AG04450 (cell line): ENCODE measurements around the gene ZNF668. TPM values are rescaled to one million over a fixed set of nuclear protein-coding genes. Genes with fewer than 3 reads are reported as not detected.

Experiments
- CTCF ChIA-PET: fragments of 300-600, 350-600 bp; formaldehyde crosslinking; extraction: SDS; loops from one replicate; lab custom pipeline; 2022; ENCODE audit warnings: antibody characterized with exemption, inconsistent platforms; lab: Charles Lee
- POLR2A ChIA-PET: fragments of 350-600 bp; formaldehyde crosslinking; extraction: SDS; loops from one replicate; lab custom pipeline; 2021; ENCODE audit warnings: antibody characterized with exemption, inconsistent platforms; lab: Yijun Ruan, JAX
- DNase-seq: peaks from one replicate; pipeline ENCODE4 v3.0.0-alpha.2; 2011; ENCODE audit warnings: low read depth, low spot score
- H3K27ac ChIP-seq: one replicate; pipeline ENCODE4 v1.5.1; 2012; ENCODE audit warnings: low read depth, low read length, control low read depth
- H3K27me3 ChIP-seq: one replicate; pipeline ENCODE4 v1.6.0; 2012; ENCODE audit warnings: low read length; ENCODE audit not compliant: control insufficient read depth, insufficient read depth
- H3K4me3 ChIP-seq: 2 replicates; pipeline ENCODE4 v1.5.1; 2011; ENCODE audit warnings: mild to moderate bottlenecking, low read depth, low read length, control low read depth
- H3K9me3 ChIP-seq: 2 replicates; pipeline ENCODE4 v1.5.1; 2012; ENCODE audit warnings: low read length; ENCODE audit not compliant: control insufficient read depth, insufficient read depth
- CTCF ChIP-seq: IDR thresholded peaks from 2 replicates; pipeline ENCODE4 v1.5.1; 2011; ENCODE audit warnings: low read depth, low read length, control low read depth, inconsistent platforms
- polyA plus RNA-seq: library from polyadenylated mRNA; depleted of rRNA; stranded (reverse); fragments of >200 nt; gene quantifications from 2 replicates; pipeline ENCODE4 v1.2.3, GENCODE V29; 2011

The ZNF668 gene
- polyA plus RNA-seq, 1 experiment: 5.9 TPM

DNA sequence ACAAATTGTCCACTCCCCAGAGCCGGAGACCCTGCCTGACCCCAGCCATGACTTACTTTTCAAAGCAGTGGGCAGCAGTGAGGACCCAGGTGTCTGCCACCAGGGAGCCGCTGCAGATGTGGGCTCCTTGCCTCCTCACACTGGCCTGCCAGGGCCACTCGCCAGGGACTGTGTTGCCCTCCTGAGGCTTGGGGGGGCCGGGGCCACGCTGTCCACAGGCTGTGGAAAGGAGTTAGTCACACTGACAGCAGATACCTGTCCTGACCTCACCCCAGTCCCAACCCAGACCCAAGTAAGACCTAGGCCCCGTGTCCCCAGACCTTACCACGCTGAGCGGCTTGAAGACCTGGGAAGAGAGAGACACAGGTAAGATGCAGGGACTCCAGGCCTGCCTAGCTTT is 13.4 kb upstream of the ZNF668 start:
- CTCF ChIA-PET: no interaction called here
- no peak for DNase-seq

DNA sequence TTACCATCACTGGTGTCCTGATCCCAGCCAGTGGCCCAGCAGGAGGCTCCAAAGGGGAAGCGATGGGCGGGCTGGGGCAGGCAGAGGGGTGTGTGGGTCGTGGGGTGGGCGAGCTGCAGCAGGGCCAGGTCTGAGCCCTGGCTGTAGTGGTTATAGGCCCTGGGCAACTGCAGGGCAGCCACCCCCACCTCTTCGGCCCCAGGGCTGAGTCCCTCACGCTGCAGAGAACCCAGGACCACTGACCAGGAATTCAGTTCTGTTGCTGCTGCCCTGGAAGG is 12.5 kb upstream of the ZNF668 start:
- no peak overlapping the region for H3K4me3 ChIP-seq
- no peak overlapping the region for H3K27ac ChIP-seq
- H3K27me3 ChIP-seq: no peaks in the 10 kb centered on the region
- H3K9me3 ChIP-seq: no peaks in the 10 kb centered on the region; the same call in 1 of the 2 replicates
- no peak for TF ChIP-seq CTCF
- no peak for DNase-seq
- CTCF ChIA-PET: no interaction called here
- POLR2A ChIA-PET: interaction anchor here (1.0 kb wide), 1 partner anchor 12 kb away, joined by 3 read pairs; the partner anchor contains the start of genes ZNF646 and ZNF668

More for the DNA sequence above, 13.4 kb upstream of the ZNF668 start:
- no peaks in the 10 kb centered on the region; the same call in 1 of the 2 replicates for H3K9me3 ChIP-seq
- POLR2A ChIA-PET: no interaction called here
- H3K4me3 ChIP-seq: no peak overlapping the region
- H3K27ac ChIP-seq: no peak overlapping the region
- no peak for TF ChIP-seq CTCF
- H3K27me3 ChIP-seq: no peaks in the 10 kb centered on the region

- ChIA-PET POLR2A (interaction anchor here (1.0 kb wide), 1 partner anchor 12 kb away, joined by 3 read pairs; the partner anchor contains the start of genes ZNF646 and ZNF668), CTCF (no interaction called here)
- Histone ChIP-seq H3K9me3 (no peaks in the 10 kb centered on the region; the same call in 1 of the 2 replicates), H3K27ac (no peak overlapping the region), H3K27me3 (no peaks in the 10 kb centered on the region), H3K4me3 (no peak overlapping the region)
- TF ChIP-seq CTCF: no peak
- no peak for DNase-seq
Observed at GRCh38 chr16:31085873-31086628, 12.0 kb upstream of the ZNF668 start.

DNA sequence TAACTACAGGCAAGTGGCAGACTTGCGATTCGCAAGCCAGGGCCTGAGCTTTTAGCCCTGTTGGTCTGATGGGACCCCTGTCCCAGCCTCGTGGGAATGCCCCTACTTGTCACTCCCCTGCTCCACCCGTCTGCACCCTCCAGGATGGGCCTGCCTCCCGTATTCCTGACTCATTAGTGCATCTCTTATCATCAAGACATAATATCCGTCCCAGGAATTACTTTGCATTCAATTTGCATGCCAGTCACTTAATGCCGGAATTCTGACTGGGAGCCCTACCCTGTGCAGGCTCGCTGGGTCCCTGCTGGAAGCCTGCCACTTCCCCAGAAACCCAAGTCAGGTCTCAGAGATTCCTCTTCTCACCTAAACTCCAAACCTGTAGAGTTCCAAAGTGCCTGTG is 11.4 kb upstream of the ZNF668 start:
- H3K27me3 ChIP-seq: no peaks in the 10 kb centered on the region
- TF ChIP-seq CTCF: no peak
- H3K27ac ChIP-seq: no peak overlapping the region
- ChIA-PET CTCF (no interaction called here), POLR2A (interaction anchor here (1.0 kb wide), 2 partner anchors 11 to 95 kb away, joined by 3 read pairs; partner anchors contain the start of genes ZNF646 and ZNF668)
- no peaks in the 10 kb centered on the region; the same call in 1 of the 2 replicates for H3K9me3 ChIP-seq
- H3K4me3 ChIP-seq: no peak overlapping the region
- no peak for DNase-seq

DNA sequence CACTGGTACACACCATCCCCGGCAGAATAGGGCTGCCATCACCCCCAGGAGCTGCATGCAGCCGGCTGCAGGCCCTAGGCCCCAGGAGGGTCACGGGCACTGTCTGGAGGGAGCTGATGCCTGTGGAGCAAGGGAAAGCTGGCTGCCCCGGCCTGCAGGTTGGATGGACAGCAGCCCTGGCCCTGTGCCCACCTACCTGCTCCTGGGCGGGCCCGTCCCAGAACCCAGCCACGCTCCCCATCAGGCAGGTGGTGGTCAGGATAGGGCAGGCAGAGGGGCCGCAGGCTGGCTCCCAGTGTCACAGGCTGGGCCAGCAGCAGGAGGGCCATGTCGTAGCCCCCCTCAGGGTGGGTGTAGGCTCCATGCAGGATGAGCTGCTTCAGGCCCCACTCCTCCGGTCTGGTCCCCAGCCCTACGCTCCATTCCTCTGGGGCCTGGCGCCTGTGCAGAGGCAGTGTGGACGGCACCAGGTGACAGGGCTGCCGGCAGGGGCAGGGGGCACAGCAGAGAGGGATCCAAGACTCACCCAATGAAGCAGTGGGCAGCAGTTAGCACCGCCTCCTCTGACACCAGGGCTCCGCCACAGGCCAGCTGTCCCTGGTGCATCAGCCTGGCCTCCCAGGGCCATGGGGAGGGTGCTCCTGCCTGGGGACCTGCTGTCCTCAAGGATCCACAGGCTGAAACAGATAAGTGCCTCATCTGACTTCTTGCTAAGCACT is 10.7 kb upstream of the ZNF668 start:
- POLR2A ChIA-PET: interaction anchor here (1.0 kb wide), 1 partner anchor 96 kb away, joined by 3 read pairs; no protein-coding TSS in a partner anchor
- Histone ChIP-seq H3K27ac (no peak overlapping the region), H3K9me3 (no peaks in the 10 kb centered on the region; the same call in 1 of the 2 replicates), H3K4me3 (no peak overlapping the region), H3K27me3 (no peaks in the 10 kb centered on the region)
- CTCF ChIA-PET: interaction anchor here (0.8 kb wide), 1 partner anchor 58 kb away, joined by 3 read pairs; no protein-coding TSS in a partner anchor
- no peak for DNase-seq
- no peak for TF ChIP-seq CTCF
